OCI-LY1 (cell line): ENCODE data around the gene STRBP.

Experiments
- H2AFZ ChIP-seq: fragments of 200-600 bp; sonication (generic), shearing (Covaris generic); 2 replicates; pipeline ENCODE4 v1.6.0; 2014; ENCODE audit warnings: antibody characterized with exemption, mild to moderate bottlenecking, low read length
- H3F3A ChIP-seq: fragments of 200-600 bp; sonication (generic), shearing (Covaris generic); 2 replicates; pipeline ENCODE4 v1.6.0; 2014; ENCODE audit warnings: mild to moderate bottlenecking, antibody characterized with exemption, low read length, moderate library complexity; ENCODE audit not compliant: insufficient read depth
- H3K27ac ChIP-seq: fragments of 200-600 bp; sonication (generic); 2 replicates; pipeline ENCODE4 v1.5.1; 2014; ENCODE audit warnings: low read length, mixed run types, mild to moderate bottlenecking, low read depth; ENCODE audit not compliant: poor library complexity, severe bottlenecking
- H3K27me3 ChIP-seq: fragments of 200-600 bp; sonication (generic); 2 replicates; pipeline ENCODE4 v1.6.0; 2014; ENCODE audit warnings: antibody characterized with exemption, mild to moderate bottlenecking, low read length, moderate library complexity; ENCODE audit not compliant: insufficient read depth
- H3K36me3 ChIP-seq: fragments of 200-600 bp; sonication (generic); 2 replicates; pipeline ENCODE4 v1.6.1; 2014; ENCODE audit warnings: mild to moderate bottlenecking, antibody characterized with exemption, low read length, moderate library complexity, mixed read lengths; ENCODE audit not compliant: insufficient read depth
- H3K4me1 ChIP-seq: fragments of 200-600 bp; sonication (generic); 2 replicates; pipeline ENCODE4 v1.5.1; 2014; ENCODE audit warnings: mild to moderate bottlenecking, low read length, moderate library complexity; ENCODE audit not compliant: insufficient read depth, severe bottlenecking
- H3K4me2 ChIP-seq: fragments of 200-600 bp; sonication (generic), shearing (Covaris generic); 2 replicates; pipeline ENCODE4 v1.6.1; 2014; ENCODE audit warnings: low read length
- H3K4me3 ChIP-seq: fragments of 200-600 bp; sonication (generic); 2 replicates; pipeline ENCODE4 v1.5.1; 2014; ENCODE audit warnings: low read length, low read depth, mild to moderate bottlenecking, mixed read lengths; ENCODE audit not compliant: poor library complexity, severe bottlenecking
- H3K79me2 ChIP-seq: fragments of 200-600 bp; shearing (Covaris generic); 2 replicates; pipeline ENCODE4 v1.6.1; 2016; ENCODE audit warnings: mixed run types, low read length, mixed read lengths; ENCODE audit not compliant: insufficient read depth
- H3K9ac ChIP-seq: fragments of 200-600 bp; sonication (generic), shearing (Covaris generic); 2 replicates; pipeline ENCODE4 v1.6.1; 2014; ENCODE audit warnings: mild to moderate bottlenecking, low read length, mixed read lengths
- H3K9me2 ChIP-seq: fragments of 200-600 bp; sonication (generic), shearing (Covaris generic); 2 replicates; pipeline ENCODE4 v1.6.1; 2014; ENCODE audit warnings: low read depth, mild to moderate bottlenecking, low read length, mixed read lengths
- H3K9me3 ChIP-seq: fragments of 200-600 bp; shearing (Covaris generic); 2 replicates; pipeline ENCODE4 v1.6.1; 2014; ENCODE audit warnings: low read length, mixed read lengths
- H4K20me1 ChIP-seq: fragments of 200-600 bp; sonication (generic), shearing (Covaris generic); 2 replicates; pipeline ENCODE4 v1.6.0; 2016; ENCODE audit warnings: mild to moderate bottlenecking, low read length; ENCODE audit not compliant: insufficient read depth
- EZH2 ChIP-seq: fragments of 200-600 bp; sonication (generic), shearing (Covaris generic); IDR thresholded peaks from 2 replicates; pipeline ENCODE4 v1.8.0; 2017; ENCODE audit warnings: borderline replicate concordance, mixed run types, mild to moderate bottlenecking, antibody characterized with exemption, low read length, moderate library complexity, mixed read lengths
- TF ChIP-seq, protein P1 (sequence below): fragments of 200-600 bp; sonication (generic), shearing (Covaris generic); IDR thresholded peaks from 2 replicates; pipeline ENCODE4 v1.5.1; 2017; ENCODE audit warnings: mild to moderate bottlenecking, antibody characterized with exemption, low read length, moderate library complexity, mixed read lengths

STRBP gene

DNA sequence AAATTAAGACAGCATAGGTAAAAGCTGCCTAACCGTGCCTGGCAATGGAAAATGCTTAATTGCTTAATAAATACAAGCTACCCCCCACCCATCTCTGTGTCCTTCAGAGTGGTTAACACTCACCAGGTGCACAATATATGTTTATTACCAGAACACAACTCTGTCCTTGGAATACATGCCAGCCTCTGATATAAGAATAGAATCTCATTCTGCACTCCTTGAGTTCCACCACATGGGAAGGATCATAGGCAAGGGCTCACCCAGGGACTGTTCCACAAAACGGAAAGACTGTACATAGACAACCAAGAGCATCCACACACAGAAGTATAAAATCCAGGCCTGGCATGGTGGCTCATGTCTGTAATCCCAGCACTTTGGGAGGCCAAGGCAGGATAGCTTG is 91.4 kb downstream of the STRBP start:
- Histone ChIP-seq H3K36me3 (peaks cover 57% of the 10 kb centered on the region), H4K20me1 (no peaks in the 10 kb centered on the region), H3K4me2 (peak overlapping the region; percentile 72; the same call in 1 of the 2 replicates), H3K27ac (peak overlapping the region; percentile 99), H3F3A (peaks cover 10% of the 10 kb centered on the region; the same call in 1 of the 2 replicates), H3K4me1 (peaks cover 80% of the 10 kb centered on the region), H3K4me3 (no peak overlapping the region), H3K9me2 (no peaks in the 10 kb centered on the region), H3K27me3 (no peaks in the 10 kb centered on the region), H3K9me3 (no peaks in the 10 kb centered on the region), H3K79me2 (peaks cover 25% of the 10 kb centered on the region; the same call in 1 of the 2 replicates), H3K9ac (peak overlapping the region; percentile 59; the same call in 1 of the 2 replicates), H2AFZ (no peak overlapping the region)
- TF ChIP-seq, protein P1, sequence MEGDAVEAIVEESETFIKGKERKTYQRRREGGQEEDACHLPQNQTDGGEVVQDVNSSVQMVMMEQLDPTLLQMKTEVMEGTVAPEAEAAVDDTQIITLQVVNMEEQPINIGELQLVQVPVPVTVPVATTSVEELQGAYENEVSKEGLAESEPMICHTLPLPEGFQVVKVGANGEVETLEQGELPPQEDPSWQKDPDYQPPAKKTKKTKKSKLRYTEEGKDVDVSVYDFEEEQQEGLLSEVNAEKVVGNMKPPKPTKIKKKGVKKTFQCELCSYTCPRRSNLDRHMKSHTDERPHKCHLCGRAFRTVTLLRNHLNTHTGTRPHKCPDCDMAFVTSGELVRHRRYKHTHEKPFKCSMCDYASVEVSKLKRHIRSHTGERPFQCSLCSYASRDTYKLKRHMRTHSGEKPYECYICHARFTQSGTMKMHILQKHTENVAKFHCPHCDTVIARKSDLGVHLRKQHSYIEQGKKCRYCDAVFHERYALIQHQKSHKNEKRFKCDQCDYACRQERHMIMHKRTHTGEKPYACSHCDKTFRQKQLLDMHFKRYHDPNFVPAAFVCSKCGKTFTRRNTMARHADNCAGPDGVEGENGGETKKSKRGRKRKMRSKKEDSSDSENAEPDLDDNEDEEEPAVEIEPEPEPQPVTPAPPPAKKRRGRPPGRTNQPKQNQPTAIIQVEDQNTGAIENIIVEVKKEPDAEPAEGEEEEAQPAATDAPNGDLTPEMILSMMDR = no peak
- no peak for TF ChIP-seq EZH2

DNA sequence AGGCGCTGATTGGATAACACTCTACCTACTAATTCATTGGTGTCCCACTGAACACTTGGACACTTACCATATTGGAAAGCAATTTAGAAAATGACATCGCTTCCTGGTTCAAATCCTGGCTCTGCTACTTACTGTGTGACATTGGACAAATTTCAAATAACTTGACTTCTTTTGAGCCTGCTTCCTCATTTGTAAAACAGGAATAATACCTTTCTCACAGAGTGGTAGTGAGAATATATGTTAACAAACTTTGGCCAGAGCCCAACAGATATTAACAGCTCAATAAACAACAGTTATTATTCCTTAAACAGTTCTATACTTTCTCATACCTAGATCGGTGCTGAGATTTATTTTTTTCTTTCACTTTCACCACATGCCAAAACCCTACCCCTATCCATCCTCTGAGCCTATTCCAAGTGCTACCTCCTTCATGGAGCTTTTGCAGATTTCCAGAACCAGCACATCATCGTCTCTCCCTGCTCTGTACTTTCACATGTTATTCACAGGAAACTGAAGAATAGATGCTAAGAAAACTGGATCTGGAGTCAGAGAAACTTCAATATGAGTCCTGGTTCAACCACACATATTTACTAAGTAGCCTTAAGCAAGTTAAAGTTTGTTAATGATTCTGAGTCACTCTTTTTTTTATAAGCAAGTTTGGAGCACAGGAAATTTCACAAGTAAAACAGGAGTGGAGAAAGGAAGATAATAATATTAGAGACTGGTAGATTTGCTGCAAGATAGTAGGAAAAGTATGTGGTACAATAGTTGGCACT is 92.3 kb downstream of the STRBP start:
- peak overlapping the region; percentile 72 for H3K4me2 ChIP-seq
- H2AFZ ChIP-seq = no peak overlapping the region
- no peaks in the 10 kb centered on the region for H4K20me1 ChIP-seq
- H3K79me2 ChIP-seq = peaks cover 26% of the 10 kb centered on the region; the same call in 1 of the 2 replicates
- peak overlapping the region; percentile 59 for H3K9ac ChIP-seq
- H3K27me3 ChIP-seq = no peaks in the 10 kb centered on the region
- H3K9me3 ChIP-seq = no peaks in the 10 kb centered on the region
- peak overlapping the region; percentile 26 for H3K4me3 ChIP-seq
- peak overlapping the region; percentile 99 for H3K27ac ChIP-seq
- peaks cover 10% of the 10 kb centered on the region; the same call in 1 of the 2 replicates for H3F3A ChIP-seq
- H3K9me2 ChIP-seq = no peaks in the 10 kb centered on the region
- H3K36me3 ChIP-seq = peaks cover 62% of the 10 kb centered on the region
- no peak for TF ChIP-seq EZH2
- TF ChIP-seq, protein P1 = no peak
- H3K4me1 ChIP-seq = peaks cover 90% of the 10 kb centered on the region

DNA sequence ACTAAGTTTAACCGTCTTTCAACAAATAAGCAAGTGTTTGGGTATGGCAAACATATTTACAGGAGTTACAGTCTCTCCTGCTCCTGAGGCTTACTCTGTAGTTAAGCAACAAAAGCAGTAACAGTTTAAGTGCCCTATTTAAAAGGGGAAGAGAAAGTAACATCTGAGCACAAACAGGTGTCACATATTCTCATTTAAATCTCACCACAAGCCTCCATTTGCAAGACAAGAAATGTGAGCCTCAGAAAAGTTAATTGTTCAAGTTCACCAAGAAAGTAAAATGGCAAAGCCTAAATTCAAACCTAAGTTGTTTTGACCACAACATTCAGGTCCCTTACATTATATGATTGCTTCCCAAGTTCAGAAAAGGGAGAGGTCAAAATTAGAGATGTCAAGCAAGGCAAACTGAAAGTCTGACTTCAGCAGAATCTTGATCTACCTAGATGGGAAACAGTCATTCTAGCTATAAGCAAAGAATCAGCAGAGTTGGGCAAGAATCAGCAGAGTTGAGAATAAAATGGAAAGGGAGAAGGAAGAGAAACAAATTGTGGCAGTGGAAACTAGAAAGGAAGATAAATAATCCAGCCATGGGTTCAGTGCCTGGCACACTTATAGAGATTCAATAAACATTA is 93.4 kb downstream of the STRBP start:
- peak overlapping the region; percentile 59 for H3K9ac ChIP-seq
- no peaks in the 10 kb centered on the region for H3K27me3 ChIP-seq
- peak overlapping the region; percentile 99 for H3K27ac ChIP-seq
- no peaks in the 10 kb centered on the region for H3K9me3 ChIP-seq
- H3K9me2 ChIP-seq = no peaks in the 10 kb centered on the region
- no peak for TF ChIP-seq EZH2
- peaks cover 54% of the 10 kb centered on the region; the same call in 1 of the 2 replicates for H3K36me3 ChIP-seq
- peak overlapping the region; percentile 72 for H3K4me2 ChIP-seq
- H3K4me3 ChIP-seq = peak overlapping the region; percentile 26
- no peak overlapping the region for H2AFZ ChIP-seq
- H4K20me1 ChIP-seq = no peaks in the 10 kb centered on the region
- peaks cover 100% of the 10 kb centered on the region for H3K4me1 ChIP-seq
- H3F3A ChIP-seq = peaks cover 10% of the 10 kb centered on the region; the same call in 1 of the 2 replicates
- H3K79me2 ChIP-seq = peaks cover 19% of the 10 kb centered on the region; the same call in 1 of the 2 replicates
